ENCODE results near the gene GRIK2. TPM values are rescaled to one million over a fixed set of nuclear protein-coding genes. Genes with fewer than 3 reads are reported as not detected.

GRIK2 gene
- total RNA-seq, 1 experiment from 2014 or later: 0.55 TPM

GRCh38 chr6:101482606-101483005 is 89.1 kb downstream of the GRIK2 start:
- Histone ChIP-seq H3K36me3 (ENCODE audit: low read depth, low read length) (no peaks in the 10 kb centered on the region), H2AFZ (ENCODE audit: low read length) (no peak overlapping the region), H3K9me3 (ENCODE audit: low read length) (no peaks in the 10 kb centered on the region), H3K4me3 (ENCODE audit: low read length) (no peak overlapping the region), H3K9me2 (replicated peaks; ENCODE audit: low read length) (no peaks in the 10 kb centered on the region), H3K27me3 (ENCODE audit: low read length) (no peaks in the 10 kb centered on the region), H3K79me2 (ENCODE audit: low read length) (no peaks in the 10 kb centered on the region), H3K4me1 (ENCODE audit: insufficient read depth, low read length) (no peaks in the 10 kb centered on the region), H3K4me2 (ENCODE audit: low read length) (no peak overlapping the region), H3K9ac (ENCODE audit: low read length) (no peak overlapping the region), H4K20me1 (ENCODE audit: low read length) (no peaks in the 10 kb centered on the region), H3K27ac (ENCODE audit: low read length) (no peak overlapping the region), H3F3A (ENCODE audit: low read length, unreplicated experiment) (no peaks in the 10 kb centered on the region)
- no peak for ATAC-seq
- ChIA-PET POLR2A (ENCODE audit: unreplicated experiment) (no interaction called here), CTCF (no interaction called here)
- intact Hi-C loops (cut with micrococcal nuclease): no loop called here
- DNase-seq: no peak
- no TSS peak for BruUV-seq (replicated peaks)
- TF ChIP-seq EZH2 (IDR thresholded peaks at IDR 0.05; ENCODE audit: low read length, unreplicated experiment): no peak
- TF ChIP-seq CTCF (conservative IDR thresholded peaks at IDR 0.05; ENCODE audit: low read depth, low read length): no peak
- no peak for TF ChIP-seq EZH2phosphoT487 (IDR thresholded peaks at IDR 0.05; ENCODE audit: borderline replicate concordance, low read length)

GRCh38 chr6:101484781-101485180 is 91.3 kb downstream of the GRIK2 start:
- no peaks in the 10 kb centered on the region for H3K27me3 ChIP-seq (ENCODE audit: low read length)
- H4K20me1 ChIP-seq (ENCODE audit: low read length): no peaks in the 10 kb centered on the region
- H3K4me3 ChIP-seq (ENCODE audit: low read length): no peak overlapping the region
- intact Hi-C loops (cut with micrococcal nuclease): no loop called here
- no peaks in the 10 kb centered on the region for H3K36me3 ChIP-seq (ENCODE audit: low read depth, low read length)
- H3K4me2 ChIP-seq (ENCODE audit: low read length): no peak overlapping the region
- H3K4me1 ChIP-seq (ENCODE audit: insufficient read depth, low read length): no peaks in the 10 kb centered on the region
- no peak for ATAC-seq
- H3F3A ChIP-seq (ENCODE audit: low read length, unreplicated experiment): no peaks in the 10 kb centered on the region
- POLR2A ChIA-PET (ENCODE audit: unreplicated experiment): no interaction called here
- no peaks in the 10 kb centered on the region for H3K9me3 ChIP-seq (ENCODE audit: low read length)
- H3K9ac ChIP-seq (ENCODE audit: low read length): no peak overlapping the region
- H2AFZ ChIP-seq (ENCODE audit: low read length): no peak overlapping the region
- no peak overlapping the region for H3K27ac ChIP-seq (ENCODE audit: low read length)
- CTCF ChIA-PET: no interaction called here
- H3K9me2 ChIP-seq (replicated peaks; ENCODE audit: low read length): no peaks in the 10 kb centered on the region
- no peak for DNase-seq
- BruUV-seq (replicated peaks): no TSS peak
- TF ChIP-seq CTCF (conservative IDR thresholded peaks at IDR 0.05; ENCODE audit: low read depth, low read length) (no peak), EZH2phosphoT487 (IDR thresholded peaks at IDR 0.05; ENCODE audit: borderline replicate concordance, low read length) (no peak), EZH2 (IDR thresholded peaks at IDR 0.05; ENCODE audit: low read length, unreplicated experiment) (no peak)
- H3K79me2 ChIP-seq (ENCODE audit: low read length): no peaks in the 10 kb centered on the region

GRCh38 chr6:101486124-101486523 is 92.6 kb downstream of the GRIK2 start:
- H3K36me3 ChIP-seq (ENCODE audit: low read depth, low read length): no peaks in the 10 kb centered on the region
- POLR2A ChIA-PET (ENCODE audit: unreplicated experiment): no interaction called here
- no peak overlapping the region for H3K9ac ChIP-seq (ENCODE audit: low read length)
- H3K27ac ChIP-seq (ENCODE audit: low read length): no peak overlapping the region
- H3F3A ChIP-seq (ENCODE audit: low read length, unreplicated experiment): no peaks in the 10 kb centered on the region
- H2AFZ ChIP-seq (ENCODE audit: low read length): no peak overlapping the region
- H3K9me3 ChIP-seq (ENCODE audit: low read length): no peaks in the 10 kb centered on the region
- H4K20me1 ChIP-seq (ENCODE audit: low read length): no peaks in the 10 kb centered on the region
- H3K4me2 ChIP-seq (ENCODE audit: low read length): no peak overlapping the region
- no peaks in the 10 kb centered on the region for H3K4me1 ChIP-seq (ENCODE audit: insufficient read depth, low read length)
- H3K79me2 ChIP-seq (ENCODE audit: low read length): no peaks in the 10 kb centered on the region
- H3K27me3 ChIP-seq (ENCODE audit: low read length): no peaks in the 10 kb centered on the region
- intact Hi-C loops (cut with micrococcal nuclease): no loop called here
- TF ChIP-seq EZH2phosphoT487 (IDR thresholded peaks at IDR 0.05; ENCODE audit: borderline replicate concordance, low read length): no peak
- no peak for TF ChIP-seq EZH2 (IDR thresholded peaks at IDR 0.05; ENCODE audit: low read length, unreplicated experiment)
- TF ChIP-seq CTCF (conservative IDR thresholded peaks at IDR 0.05; ENCODE audit: low read depth, low read length): no peak
- CTCF ChIA-PET: no interaction called here
- ATAC-seq (no peak), DNase-seq (no peak)
- BruUV-seq (replicated peaks): no TSS peak
- no peak overlapping the region for H3K4me3 ChIP-seq (ENCODE audit: low read length)
- H3K9me2 ChIP-seq (replicated peaks; ENCODE audit: low read length): no peaks in the 10 kb centered on the region
